NCI-H226 (cell line): ENCODE data around the gene PCDHGB7.
"Not testable (repeated sequence)": the region's sequence is repeated elsewhere in the genome, so short reads cannot be mapped to it uniquely, and the experiment has no call there.

Source experiments
- DNase-seq: peaks from one replicate; pipeline ENCODE4 v3.0.0-alpha.2; 2015

Gene PCDHGB7

GRCh38 chr5:141397756-141398551 is 19.5 kb upstream of the PCDHGB7 start, which contains the start of gene PCDHGB5:
TSS of gene PCDHGB5 (plus strand) at chr5:141397947. CDS start at chr5:141398128, 181 bp downstream.
- DNase-seq = not testable (repeated sequence)

- no peak for DNase-seq
Measured at GRCh38 chr5:141398608-141399007, 18.9 kb upstream of the PCDHGB7 start.

DNA sequence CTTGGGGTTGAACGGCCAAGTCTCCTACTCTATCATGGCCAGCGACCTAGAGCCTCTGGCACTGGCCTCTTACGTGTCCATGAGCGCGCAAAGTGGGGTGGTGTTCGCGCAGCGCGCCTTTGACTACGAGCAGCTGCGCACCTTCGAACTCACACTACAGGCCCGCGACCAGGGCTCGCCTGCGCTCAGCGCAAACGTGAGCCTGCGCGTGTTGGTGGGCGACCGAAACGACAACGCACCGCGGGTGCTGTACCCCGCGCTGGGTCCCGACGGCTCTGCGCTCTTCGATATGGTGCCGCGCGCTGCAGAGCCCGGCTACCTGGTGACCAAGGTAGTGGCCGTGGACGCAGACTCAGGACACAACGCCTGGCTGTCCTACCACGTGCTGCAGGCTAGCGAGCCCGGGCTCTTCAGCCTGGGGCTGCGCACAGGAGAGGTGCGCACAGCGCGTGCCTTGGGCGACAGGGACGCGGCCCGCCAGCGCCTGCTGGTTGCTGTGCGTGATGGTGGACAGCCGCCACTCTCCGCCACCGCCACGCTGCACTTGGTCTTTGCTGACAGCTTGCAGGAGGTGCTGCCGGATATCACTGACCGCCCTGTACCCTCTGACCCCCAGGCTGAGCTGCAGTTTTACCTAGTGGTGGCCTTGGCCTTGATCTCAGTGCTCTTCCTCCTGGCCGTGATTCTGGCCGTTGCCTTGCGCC is 17.8 kb upstream of the PCDHGB7 start:
- no peak for DNase-seq

GRCh38 chr5:141402553-141403243 is 14.8 kb upstream of the PCDHGB7 start, which contains the start of gene PCDHGA9:
TSS of gene PCDHGA9 (plus strand) at chr5:141402778. CDS start at chr5:141402953, 175 bp downstream.
- no peak for DNase-seq

DNA sequence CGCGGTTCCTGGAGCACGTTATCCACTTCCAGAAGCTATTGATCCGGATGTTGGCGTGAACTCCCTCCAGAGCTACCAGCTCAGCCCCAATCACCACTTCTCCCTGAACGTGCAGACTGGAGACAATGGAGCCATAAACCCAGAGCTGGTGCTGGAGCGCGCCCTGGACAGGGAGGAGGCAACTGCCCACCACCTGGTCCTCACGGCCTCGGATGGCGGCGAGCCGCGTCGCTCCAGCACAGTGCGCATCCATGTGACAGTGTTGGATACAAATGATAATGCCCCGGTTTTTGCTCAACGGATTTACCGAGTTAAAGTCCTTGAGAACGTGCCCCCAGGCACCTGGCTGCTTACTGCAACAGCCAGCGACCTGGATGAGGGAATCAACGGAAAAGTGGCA is 14.1 kb upstream of the PCDHGB7 start:
- DNase-seq = no peak

DNA sequence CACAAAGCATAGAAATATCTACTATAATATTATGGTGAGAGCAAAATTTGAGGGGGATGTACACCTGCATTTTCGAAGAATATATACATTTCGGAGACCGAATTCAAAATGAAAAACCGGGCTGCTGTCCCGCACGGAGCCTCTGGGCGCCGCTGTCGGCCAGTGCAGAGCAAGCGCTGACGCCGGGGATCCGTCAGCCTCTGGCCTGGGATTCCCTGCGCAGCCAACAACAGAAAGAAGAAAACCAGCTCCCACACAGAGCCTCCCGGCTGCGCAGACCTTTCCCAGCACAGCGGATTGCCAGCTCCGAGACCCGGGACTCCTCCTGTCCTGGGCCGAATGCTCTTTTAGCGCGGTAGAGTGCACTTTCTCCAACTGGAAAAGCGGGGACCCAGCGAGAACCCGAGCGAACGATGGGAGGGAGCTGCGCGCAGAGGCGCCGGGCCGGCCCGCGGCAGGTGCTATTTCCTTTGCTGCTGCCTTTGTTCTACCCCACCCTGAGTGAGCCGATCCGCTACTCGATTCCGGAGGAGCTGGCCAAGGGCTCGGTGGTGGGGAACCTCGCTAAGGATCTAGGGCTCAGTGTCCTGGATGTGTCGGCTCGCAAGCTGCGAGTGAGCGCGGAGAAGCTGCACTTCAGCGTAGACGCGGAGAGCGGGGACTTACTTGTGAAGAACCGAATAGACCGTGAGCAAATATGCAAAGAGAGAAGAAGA is 9.5 kb upstream of the PCDHGB7 start, which contains the start of gene PCDHGB6:
TSS of gene PCDHGB6 (plus strand) at position 232 of the 716 bp plus-strand sequence. CDS start at position 414, 182 bp downstream.
- not testable (repeated sequence) for DNase-seq

GRCh38 chr5:141409598-141410306 is 7.7 kb upstream of the PCDHGB7 start:
- DNase-seq = no peak

DNA sequence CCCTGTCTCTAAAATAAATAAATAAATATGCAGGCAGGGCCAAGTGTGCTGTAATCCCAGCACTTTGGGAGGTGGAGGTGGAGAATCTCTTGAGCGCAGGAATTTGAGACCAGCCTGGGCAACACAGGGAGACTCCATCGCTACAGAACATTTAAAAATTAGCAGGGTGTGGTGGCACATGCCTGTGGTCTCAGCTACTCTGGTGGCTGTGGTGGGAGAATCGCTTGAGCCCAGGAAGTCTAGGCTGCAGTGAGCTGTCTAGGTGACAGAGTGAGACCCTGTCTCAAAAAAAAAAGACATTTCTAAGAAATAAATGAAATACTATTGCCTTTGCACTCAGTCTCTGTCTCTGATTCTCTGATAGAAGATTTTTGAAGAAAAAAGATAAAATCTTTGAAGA is 5.9 kb upstream of the PCDHGB7 start:
- no peak for DNase-seq

GRCh38 chr5:141412854-141413539 is 4.5 kb upstream of the PCDHGB7 start, which contains the start of gene PCDHGA10:
TSS of gene PCDHGA10 (plus strand) at chr5:141412987. CDS start at chr5:141413176, 189 bp downstream.
- DNase-seq = peak; percentile 56

- DNase-seq = no peak
Measured at GRCh38 chr5:141413540-141414069, 3.9 kb upstream of the PCDHGB7 start.

DNA sequence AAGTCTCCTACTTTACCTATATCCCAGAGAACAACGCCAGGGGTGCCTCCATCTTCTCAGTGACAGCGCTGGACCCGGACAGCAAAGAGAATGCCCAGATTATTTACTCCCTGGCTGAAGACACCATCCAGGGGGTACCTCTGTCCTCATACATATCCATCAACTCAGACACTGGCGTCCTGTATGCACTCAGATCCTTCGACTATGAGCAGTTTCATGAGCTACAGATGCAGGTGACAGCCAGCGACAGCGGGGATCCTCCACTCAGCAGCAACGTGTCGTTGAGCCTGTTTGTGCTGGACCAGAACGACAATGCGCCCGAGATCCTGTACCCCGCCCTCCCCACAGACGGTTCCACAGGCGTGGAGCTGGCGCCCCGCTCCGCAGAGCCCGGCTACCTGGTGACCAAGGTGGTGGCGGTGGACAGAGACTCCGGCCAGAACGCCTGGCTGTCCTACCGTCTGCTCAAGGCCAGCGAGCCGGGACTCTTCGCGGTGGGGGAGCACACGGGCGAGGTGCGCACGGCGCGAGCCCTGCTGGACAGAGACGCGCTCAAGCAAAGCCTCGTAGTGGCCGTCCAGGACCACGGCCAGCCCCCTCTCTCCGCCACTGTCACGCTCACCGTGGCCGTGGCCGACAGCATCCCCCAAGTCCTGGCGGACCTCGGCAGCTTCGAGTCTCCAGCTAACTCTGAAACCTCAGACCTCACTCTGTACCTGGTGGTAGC is 2.8 kb upstream of the PCDHGB7 start:
- DNase-seq = not testable (repeated sequence)

GRCh38 chr5:141415275-141415618 is 2.2 kb upstream of the PCDHGB7 start:
- DNase-seq = not testable (repeated sequence)

DNA sequence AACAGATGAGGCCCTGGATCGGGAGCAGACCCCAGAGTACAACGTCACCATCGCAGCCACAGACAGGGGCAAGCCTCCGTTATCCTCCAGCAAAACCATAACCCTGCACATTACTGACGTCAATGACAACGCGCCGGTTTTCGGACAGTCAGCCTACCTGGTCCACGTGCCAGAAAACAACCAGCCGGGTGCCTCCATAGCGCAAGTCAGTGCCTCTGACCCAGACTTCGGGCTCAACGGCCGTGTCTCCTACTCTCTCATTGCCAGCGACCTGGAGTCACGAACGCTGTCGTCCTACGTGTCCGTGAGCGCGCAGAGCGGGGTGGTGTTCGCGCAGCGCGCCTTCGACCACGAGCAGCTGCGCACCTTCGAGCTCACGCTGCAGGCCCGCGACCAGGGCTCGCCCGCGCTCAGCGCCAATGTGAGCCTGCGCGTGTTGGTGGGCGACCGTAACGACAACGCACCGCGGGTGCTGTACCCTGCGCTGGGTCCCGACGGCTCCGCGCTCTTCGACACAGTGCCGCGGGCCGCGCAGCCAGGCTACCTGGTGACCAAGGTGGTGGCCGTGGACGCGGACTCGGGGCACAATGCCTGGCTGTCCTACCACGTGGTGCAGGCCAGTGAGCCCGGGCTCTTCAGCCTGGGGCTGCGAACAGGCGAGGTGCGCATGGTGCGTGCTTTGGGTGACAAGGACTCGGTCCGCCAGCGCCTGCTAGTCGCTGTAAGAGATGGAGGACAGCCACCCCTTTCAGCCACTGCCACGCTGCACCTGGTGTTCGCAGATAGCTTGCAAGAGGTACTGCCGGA is 1.8 kb downstream of the PCDHGB7 start:
- no peak for DNase-seq

- no peak for DNase-seq
Measured at GRCh38 chr5:141420855-141421488, 3.5 kb downstream of the PCDHGB7 start, which contains the start of gene PCDHGA11. TSS of gene PCDHGA11 (plus strand) at chr5:141421051. CDS start at chr5:141421228, 177 bp downstream.

GRCh38 chr5:141421489-141421855 is 4.0 kb downstream of the PCDHGB7 start:
- DNase-seq = no peak

DNA sequence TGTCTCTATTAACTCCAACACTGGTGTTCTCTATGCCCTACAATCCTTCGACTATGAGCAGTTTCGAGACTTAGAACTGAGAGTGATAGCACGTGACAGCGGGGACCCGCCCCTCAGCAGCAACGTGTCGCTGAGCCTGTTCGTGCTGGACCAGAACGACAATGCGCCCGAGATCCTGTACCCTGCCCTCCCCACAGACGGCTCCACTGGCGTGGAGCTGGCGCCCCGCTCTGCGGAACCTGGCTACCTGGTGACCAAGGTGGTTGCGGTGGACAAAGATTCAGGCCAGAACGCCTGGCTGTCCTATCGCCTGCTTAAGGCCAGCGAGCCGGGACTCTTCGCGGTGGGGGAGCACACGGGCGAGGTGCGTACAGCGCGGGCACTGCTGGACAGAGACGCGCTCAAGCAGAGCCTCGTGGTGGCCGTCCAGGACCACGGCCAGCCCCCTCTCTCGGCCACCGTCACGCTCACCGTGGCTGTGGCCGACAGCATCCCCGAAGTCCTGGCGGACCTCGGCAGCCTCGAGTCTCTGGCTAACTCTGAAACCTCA is 5.3 kb downstream of the PCDHGB7 start:
- no peak for DNase-seq

- DNase-seq = no peak
Measured at GRCh38 chr5:141427783-141428426, 10.4 kb downstream of the PCDHGB7 start.
